Measurements from ENCODE around the gene ST3GAL5. TPM values are rescaled to one million over a fixed set of nuclear protein-coding genes. Genes with fewer than 3 reads are reported as not detected.

ST3GAL5 gene
- total and polyA plus RNA-seq, 2 of the 8 experiments (the other 6 are each of a cell fraction or from before 2014, with no cell fraction given) = 1.9 to 4.5 TPM

GRCh38 chr2:85813211-85813981, 75.4 kb downstream of the ST3GAL5 start:
- Histone ChIP-seq H3K23me2 (ENCODE audit: low read depth, low read length) (no peaks in the 10 kb centered on the region), H3K14ac (ENCODE audit: insufficient read length) (no peak overlapping the region), H3K4ac (replicated peaks; ENCODE audit: insufficient read length, low read depth, low read length) (no peak overlapping the region), H3K27me3 (replicated peaks in 1 of 4; ENCODE audit: control insufficient read depth in 3 of 4, extremely low read depth in 1 of 4, insufficient read depth in 3 of 4, low read length in 3 of 4) (no peaks in the 10 kb centered on the region; a peak in 1 of 7 replicates), H4K8ac (ENCODE audit: extremely low read depth, insufficient read depth, low read length) (no peak overlapping the region; the same call in 1 of the 2 replicates), H2BK20ac (ENCODE audit: low read length) (no peak overlapping the region), H4K20me1 (replicated peaks in 1 of 2; ENCODE audit: control insufficient read depth in 1 of 2, insufficient read depth in 2 of 2, low read length in 2 of 2) (no peaks in the 10 kb centered on the region), H3K4me3 (ENCODE audit: extremely low read depth in 1 of 4, insufficient read depth in 2 of 4, low read depth in 3 of 4, low read length in 4 of 4) (no peak overlapping the region), H2AFZ (ENCODE audit: low read length) (no peak overlapping the region; the same call in 1 of the 2 replicates), H2BK15ac (ENCODE audit: low read length) (no peak overlapping the region), H3K18ac (ENCODE audit: extremely low read depth, low read length) (no peak overlapping the region), H3K36me3 (ENCODE audit: control insufficient read depth in 2 of 4, insufficient read depth in 4 of 4, low read length in 3 of 4) (no peaks in the 10 kb centered on the region), H3K79me2 (ENCODE audit: control insufficient read depth in 1 of 2, insufficient read depth in 2 of 2, low read length in 2 of 2) (no peaks in the 10 kb centered on the region), H2BK12ac (ENCODE audit: low read depth, low read length) (no peak overlapping the region), H3K27ac (ENCODE audit: low read depth, low read length) (no peak overlapping the region), H3K56ac (replicated peaks; ENCODE audit: insufficient read length, low read depth, low read length) (no peak overlapping the region), H4K91ac (replicated peaks; ENCODE audit: insufficient read length, low read length) (no peak overlapping the region), H3K4me1 (replicated peaks in 1 of 4; ENCODE audit: control insufficient read depth in 3 of 4, insufficient read depth in 4 of 4, low read length in 3 of 4) (no peaks in the 10 kb centered on the region; a peak in 4 of 7 replicates), H3K23ac (ENCODE audit: insufficient read length) (no peak overlapping the region), H3K9ac (replicated peaks in 1 of 4; ENCODE audit: extremely low read depth in 1 of 4, low read depth in 3 of 4, low read length in 3 of 4) (no peak overlapping the region), H2AK5ac (ENCODE audit: low read depth, low read length) (no peak overlapping the region), H2BK120ac (replicated peaks; ENCODE audit: low read depth, low read length) (no peak overlapping the region), H3K4me2 (ENCODE audit: insufficient read depth in 1 of 2, low read depth in 2 of 2, low read length in 2 of 2) (no peak overlapping the region), H3K9me3 (ENCODE audit: insufficient read depth in 2 of 2, low read depth in 1 of 2, low read length in 1 of 2) (no peaks in the 10 kb centered on the region), H2BK5ac (ENCODE audit: low read depth, low read length) (no peak overlapping the region), H4K5ac (ENCODE audit: insufficient read length, low read depth, low read length) (no peak overlapping the region), H3K79me1 (ENCODE audit: low read depth, low read length) (no peaks in the 10 kb centered on the region)
- 86% methylated on average over 5 of the region's 7 CpGs; no CpG with 5 or more reads in 1 of the 2 experiments for WGBS, 2 experiments (ENCODE audit: extremely low coverage in 1 of 2, insufficient coverage in 1 of 2, insufficient read length in 1 of 2, insufficient replicate concordance in 2 of 2, low coverage in 1 of 2, low lambda C conversion rate in 2 of 2, missing lambda C conversion rate in 1 of 2)
- no peak for FAIRE-seq
- ChIA-PET POLR2A (ENCODE audit: partially characterized antibody) (interaction anchor here (1.1 kb wide), 1 partner anchor 60 kb away, joined by 3 read pairs; the partner anchor contains the start of gene ATOH8), CTCF (ENCODE audit: partially characterized antibody) (interaction anchor here (0.6 to 11.2 kb wide), 46 partner anchors 9 to 271 kb away, joined by 3 to 128 read pairs (median 6); partner anchors contain the start of genes ATOH8 and GNLY)
- no peak for DNase-seq (ENCODE audit: low read depth in 1 of 2, low spot score in 2 of 2)
- TF ChIP-seq JUND (IDR thresholded peaks at IDR 0.05; ENCODE audit: low read length) (no peak), CHD2 (IDR thresholded peaks at IDR 0.05; ENCODE audit: low read length) (no peak), KDM4A (IDR thresholded peaks at IDR 0.05; ENCODE audit: low read depth, low read length, severe bottlenecking) (no peak), CREB1 (IDR thresholded peaks at IDR 0.05) (no peak), SIRT6 (IDR thresholded peaks at IDR 0.05; ENCODE audit: low read length) (no peak), RAD21 (IDR thresholded peaks at IDR 0.05 in 1 of 2, conservative IDR thresholded peaks at IDR 0.05 in 1 of 2; ENCODE audit: low read depth in 2 of 2, low read length in 2 of 2) (no peak), SAP30 (IDR thresholded peaks at IDR 0.05; ENCODE audit: insufficient read depth, insufficient replicate concordance, low read length) (no peak), POLR2AphosphoS5 (IDR thresholded peaks at IDR 0.05; ENCODE audit: low read depth, low read length) (no peak), BACH1 (IDR thresholded peaks at IDR 0.05; ENCODE audit: low read length) (no peak), BCL11A (IDR thresholded peaks at IDR 0.05; ENCODE audit: low read depth in 2 of 2, low read length in 2 of 2) (no peak), SP2 (IDR thresholded peaks at IDR 0.05; ENCODE audit: low read length) (no peak), BRCA1 (IDR thresholded peaks at IDR 0.05; ENCODE audit: low read depth, low read length) (no peak)

Measured in H1 (cell line).